HG03378 (cell line): ENCODE data around the gene WAC.
"Not testable (repeated sequence)": the region's sequence is repeated elsewhere in the genome, so short reads cannot be mapped to it uniquely, and the experiment has no call there.

Experiments used
- ATAC-seq: cut with Tn5 transposase; IDR thresholded peaks from one replicate; pipeline ENCODE4 v1.9.1; 2021; ENCODE audit warnings: mild to moderate bottlenecking, moderate library complexity; ENCODE audit not compliant: unreplicated experiment

WAC gene

DNA sequence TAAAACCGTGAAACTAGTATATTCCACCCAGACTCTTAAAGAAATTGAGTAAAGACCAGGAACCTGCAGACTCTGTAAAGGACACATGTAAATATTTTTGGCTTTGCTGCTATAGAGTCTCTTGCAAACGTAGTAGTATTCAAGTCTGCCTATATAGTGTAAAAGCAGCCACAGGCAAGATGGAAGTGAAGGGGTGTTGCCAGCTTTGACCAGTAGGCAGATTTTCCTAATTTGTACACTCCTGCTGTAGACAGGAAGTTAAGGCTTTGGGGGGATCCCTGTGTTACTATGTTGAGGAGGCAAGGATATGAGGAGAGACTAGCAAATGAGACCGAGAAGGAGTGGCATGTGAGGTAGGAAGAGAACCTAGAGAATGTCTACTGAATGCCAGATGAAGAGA is 27.7 kb downstream of the WAC start:
- ATAC-seq = no peak

DNA sequence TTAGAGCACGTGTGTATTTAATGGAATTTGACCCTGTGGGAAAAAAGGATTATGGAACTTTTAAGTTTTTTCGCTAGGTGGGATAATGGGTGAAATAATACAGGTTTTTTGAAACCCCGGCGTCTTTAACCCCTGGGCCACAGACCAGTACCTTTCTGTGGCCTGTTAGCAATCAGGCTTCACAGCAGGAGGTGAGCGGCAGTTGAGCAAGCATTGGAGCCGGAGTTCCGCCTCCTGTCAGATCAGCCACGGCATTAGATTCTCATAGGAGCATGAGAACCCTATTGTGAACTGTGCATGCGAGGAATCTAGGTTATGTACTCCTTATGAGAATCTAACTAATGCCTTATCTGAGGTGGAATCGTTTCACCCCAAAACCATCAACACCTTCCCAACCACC is 28.6 kb downstream of the WAC start:
- ATAC-seq = no peak

GRCh38 chr10:28564905-28565304 is 32.0 kb downstream of the WAC start:
- no peak for ATAC-seq

DNA sequence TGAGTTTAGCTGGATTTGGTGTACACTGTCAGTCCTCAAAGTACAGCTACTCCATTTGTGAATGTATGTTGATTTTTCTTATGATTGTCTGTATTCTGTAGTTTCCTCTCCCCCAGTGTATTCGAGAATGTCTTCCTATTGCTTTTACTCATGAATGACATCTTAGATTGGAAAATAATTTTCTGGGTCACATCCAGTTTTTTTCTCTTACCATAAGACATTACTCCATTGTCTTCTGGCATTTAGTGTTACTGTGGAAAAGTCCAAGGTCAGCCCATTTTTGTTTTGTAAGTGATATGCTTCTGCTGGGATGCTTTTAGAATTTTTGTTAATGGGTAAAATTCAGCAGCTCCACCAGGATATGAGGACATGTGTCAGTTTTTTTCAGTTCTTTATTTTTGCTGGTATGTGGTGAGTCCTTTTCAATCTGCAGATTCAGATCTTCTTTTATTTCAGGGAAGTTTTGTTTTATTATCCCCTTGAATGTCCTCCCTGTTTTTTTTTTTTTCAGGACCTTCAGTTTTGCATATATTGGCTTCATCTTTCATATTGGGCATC is 33.6 kb downstream of the WAC start:
- no peak for ATAC-seq

- ATAC-seq = no peak
Observed at GRCh38 chr10:28569506-28570159, 36.7 kb downstream of the WAC start.

GRCh38 chr10:28570598-28570997 is 37.7 kb downstream of the WAC start:
- no peak for ATAC-seq

DNA sequence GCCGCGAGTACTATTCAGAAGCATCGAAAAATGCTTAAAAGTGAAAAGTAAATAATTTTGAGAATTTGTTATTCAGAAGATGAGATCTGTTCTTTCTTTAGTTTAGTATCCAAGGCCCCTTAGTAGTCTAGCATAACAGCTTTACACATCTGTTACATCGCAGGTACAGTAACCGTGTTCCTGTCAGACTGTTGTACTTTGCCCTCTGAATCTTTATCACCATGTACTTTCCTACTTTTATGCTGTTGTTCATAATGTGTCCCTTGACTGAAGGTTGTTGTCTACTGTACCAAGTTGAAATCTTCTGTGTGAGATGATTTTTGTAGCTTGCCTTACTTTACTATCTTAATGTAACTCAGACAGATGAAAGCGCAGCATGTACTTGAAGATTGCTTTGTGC is 38.3 kb downstream of the WAC start:
- no peak for ATAC-seq

GRCh38 chr10:28574214-28574613 is 41.3 kb downstream of the WAC start:
- ATAC-seq = not testable (repeated sequence)

- ATAC-seq = no peak
Observed at GRCh38 chr10:28575852-28576251, 42.9 kb downstream of the WAC start.

- ATAC-seq = no peak
Observed at GRCh38 chr10:28577506-28577905, 44.6 kb downstream of the WAC start.

GRCh38 chr10:28578454-28578853 is 45.5 kb downstream of the WAC start:
- ATAC-seq = no peak

DNA sequence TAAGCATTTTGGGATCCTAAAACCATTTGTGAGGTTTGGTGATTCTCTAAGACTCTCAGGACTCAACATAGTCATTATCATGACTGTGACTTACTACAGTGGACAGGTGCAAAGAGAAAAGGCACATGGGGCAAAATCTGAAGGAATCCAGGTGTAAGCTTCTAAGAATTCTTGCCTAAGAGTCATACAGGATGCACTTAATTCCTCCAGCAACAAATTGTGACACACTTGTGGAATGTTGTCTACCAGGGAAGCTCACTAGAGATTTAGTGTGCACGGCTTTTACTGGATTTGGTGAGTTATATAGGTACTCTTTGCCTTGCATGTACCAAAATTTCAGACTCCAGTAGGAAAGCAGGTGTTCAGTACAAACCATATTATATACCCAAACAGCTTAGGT is 47.9 kb downstream of the WAC start:
- no peak for ATAC-seq

DNA sequence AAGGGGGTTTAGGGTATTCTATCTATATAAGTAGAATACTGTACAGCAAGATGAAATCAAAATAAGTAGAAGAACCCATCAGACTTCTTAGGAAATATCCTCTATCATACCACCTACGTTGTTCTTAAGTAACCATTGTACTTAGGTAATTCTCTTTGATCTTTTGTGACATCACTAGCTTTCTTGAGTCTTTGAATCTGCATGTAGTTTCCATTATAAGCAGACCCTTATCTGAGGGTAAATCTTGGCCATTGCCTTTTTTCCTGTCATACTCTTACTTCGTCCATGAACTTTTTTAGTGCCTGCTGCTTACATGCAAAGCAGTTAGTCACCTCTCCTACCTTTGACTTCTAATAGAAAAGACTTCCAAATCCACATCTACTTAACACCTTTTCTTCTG is 49.0 kb downstream of the WAC start:
- ATAC-seq = no peak

DNA sequence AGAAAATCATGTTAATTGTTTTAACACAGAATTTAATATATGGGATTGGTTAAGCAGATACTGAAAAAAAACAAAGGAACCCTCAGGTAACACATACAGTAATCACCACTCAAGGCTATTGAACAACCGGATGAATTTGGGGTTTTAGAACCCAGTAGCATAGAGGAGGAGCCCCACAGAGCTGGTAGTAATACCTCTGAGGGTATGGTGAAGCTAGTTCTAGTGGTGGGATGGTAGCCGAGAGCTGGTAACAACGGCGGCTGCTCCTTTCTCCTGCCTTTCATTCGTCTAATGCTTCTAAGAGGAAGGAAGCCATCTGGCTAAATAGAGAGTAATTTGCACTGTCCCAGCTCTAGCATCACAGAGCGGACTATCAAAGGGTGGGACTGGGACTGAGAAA is 52.2 kb downstream of the WAC start:
- no peak for ATAC-seq

DNA sequence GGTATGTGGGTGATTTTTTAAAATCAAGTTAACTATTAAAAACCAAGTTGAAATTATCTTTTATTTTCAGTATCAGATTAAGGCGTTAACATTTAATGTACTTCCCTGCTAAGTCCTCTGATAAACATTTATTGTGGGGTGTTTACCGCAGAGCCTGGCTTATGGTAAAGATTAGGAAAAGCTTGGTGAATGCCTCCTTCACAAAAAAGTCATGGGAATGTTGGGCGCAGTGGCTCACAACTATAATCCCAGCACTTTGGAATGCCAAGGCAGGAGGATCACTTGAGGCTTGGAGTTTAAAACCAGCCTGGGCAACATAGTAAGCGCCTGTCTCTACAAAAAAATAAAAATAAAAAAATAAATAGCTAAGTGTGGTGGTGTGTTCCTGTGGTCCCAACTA is 53.3 kb downstream of the WAC start:
- ATAC-seq = no peak

- no peak for ATAC-seq
Observed at GRCh38 chr10:28587270-28587969, 54.5 kb downstream of the WAC start.

DNA sequence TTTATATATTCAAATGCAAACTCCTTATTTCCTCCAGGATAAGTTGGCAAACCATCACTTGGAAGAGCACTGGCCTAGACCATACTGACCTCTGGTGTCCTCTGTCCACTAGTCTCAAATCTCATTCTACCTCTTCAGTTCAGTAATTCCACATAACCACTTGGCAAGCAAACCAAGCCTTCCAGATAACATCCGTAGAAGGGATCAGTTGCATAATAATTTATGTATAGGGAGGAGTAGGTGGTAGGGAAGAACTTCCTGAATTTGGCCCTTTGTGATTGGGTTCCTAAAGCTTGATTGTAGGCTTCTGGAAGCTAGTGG is 55.0 kb downstream of the WAC start:
- ATAC-seq = no peak

DNA sequence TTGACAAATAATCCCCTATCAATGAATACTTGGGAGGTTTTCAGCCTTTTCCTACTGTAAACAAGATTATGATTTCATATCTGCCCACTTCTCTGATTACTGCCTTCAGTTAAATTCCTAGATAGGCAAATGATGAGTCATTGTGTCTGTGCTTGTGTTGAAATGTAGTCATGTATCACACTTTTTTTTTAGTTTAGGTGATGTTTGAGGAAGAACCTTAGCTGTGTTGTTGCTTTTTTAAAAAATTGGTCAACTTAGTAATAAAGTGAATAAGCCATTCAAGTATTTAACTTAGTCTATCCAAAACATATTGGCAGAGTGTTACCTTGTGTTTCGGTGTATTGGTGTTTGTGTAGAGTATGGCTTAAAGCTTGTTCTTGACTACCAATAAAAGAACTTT is 60.0 kb downstream of the WAC start:
- no peak for ATAC-seq

GRCh38 chr10:28593811-28594210 is 60.9 kb downstream of the WAC start:
- ATAC-seq = no peak

DNA sequence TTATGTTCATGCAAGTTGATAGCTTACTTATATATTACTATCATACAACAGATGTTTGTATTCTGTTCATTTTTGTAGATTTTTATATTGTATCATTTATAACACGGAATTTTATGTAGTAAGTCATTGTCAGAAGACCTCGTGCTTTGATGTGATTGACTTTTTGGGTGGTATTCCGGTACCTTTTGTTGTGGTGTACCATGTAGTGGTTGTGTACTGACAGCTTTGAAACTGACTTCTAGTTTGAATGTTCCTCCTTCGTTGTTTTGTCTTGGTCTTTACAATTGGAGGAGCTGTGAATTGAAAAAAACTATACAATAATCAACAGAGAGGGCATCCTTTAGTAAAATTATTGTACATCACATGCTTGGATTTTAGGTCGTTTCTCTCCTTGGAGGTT is 61.5 kb downstream of the WAC start:
- ATAC-seq = no peak

DNA sequence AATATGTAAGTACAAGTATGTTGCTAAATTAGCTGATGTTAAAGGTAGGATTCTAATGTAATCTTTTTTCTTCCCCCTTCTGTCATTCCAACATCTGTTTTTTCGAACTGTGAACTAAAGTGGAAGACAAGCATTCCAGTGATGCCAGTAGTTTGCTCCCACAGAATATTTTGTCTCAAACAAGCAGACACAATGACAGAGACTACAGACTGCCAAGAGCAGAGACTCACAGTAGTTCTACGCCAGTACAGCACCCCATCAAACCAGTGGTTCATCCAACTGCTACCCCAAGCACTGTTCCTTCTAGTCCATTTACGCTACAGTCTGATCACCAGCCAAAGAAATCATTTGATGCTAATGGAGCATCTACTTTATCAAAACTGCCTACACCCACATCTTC is 62.7 kb downstream of the WAC start:
- no peak for ATAC-seq

DNA sequence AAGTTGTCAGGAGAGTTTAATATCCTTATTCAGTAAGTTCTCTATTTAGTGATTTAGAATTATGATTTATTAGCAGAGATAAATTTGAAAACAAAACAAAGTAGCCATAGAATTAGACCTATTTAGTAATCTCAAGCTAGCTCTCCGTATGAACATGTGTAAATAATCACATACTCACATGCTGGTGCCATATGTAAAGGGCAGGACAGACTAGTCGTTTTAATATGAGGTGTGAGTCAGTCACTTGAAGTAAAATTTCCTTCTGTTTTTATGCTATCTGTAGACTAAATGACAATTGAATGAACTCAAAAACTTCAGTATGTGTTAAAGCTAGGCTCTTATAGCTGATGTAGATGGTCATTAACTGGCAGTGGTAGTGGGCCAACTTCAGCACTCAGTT is 67.1 kb downstream of the WAC start:
- ATAC-seq = no peak

- ATAC-seq = no peak
Observed at GRCh38 chr10:28601012-28601411, 68.1 kb downstream of the WAC start.
